HG03139 (cell line): ENCODE results near the gene RIOX2.
"Not testable (repeated sequence)": the region's sequence is repeated elsewhere in the genome, so short reads cannot be mapped to it uniquely, and the experiment has no call there.

Experiments used
- ATAC-seq: cut with Tn5 transposase; IDR thresholded peaks from one replicate; pipeline ENCODE4 v1.9.1; 2021; ENCODE audit not compliant: unreplicated experiment

Gene RIOX2

GRCh38 chr3:97916576-97916975 lies 55.7 kb downstream of the RIOX2 start:
- no peak for ATAC-seq

GRCh38 chr3:97914388-97914787 lies 57.8 kb downstream of the RIOX2 start:
- ATAC-seq: no peak

- no peak for ATAC-seq
Observed at GRCh38 chr3:97911459-97911858, 60.8 kb downstream of the RIOX2 start.

DNA sequence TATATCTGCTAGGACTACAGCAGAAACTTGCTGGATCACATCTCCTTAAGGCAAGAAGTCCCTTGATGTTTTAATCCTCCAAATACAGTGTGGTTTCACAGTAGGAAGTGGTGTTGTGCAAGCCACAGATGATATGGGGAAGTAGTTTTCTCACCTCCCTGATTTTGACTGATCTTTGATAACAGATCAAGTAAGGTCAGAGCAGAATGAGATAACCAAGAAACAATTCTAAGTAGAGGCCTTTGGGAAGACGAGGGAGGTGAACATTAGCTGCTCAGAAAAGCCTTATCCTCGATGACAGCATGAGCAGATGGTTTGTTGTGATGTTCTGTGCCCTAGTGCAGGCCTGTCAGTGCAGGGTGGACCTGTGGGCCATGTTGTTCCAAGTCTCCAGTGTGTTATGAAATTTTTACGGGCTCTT lies 61.3 kb downstream of the RIOX2 start:
- ATAC-seq: no peak

DNA sequence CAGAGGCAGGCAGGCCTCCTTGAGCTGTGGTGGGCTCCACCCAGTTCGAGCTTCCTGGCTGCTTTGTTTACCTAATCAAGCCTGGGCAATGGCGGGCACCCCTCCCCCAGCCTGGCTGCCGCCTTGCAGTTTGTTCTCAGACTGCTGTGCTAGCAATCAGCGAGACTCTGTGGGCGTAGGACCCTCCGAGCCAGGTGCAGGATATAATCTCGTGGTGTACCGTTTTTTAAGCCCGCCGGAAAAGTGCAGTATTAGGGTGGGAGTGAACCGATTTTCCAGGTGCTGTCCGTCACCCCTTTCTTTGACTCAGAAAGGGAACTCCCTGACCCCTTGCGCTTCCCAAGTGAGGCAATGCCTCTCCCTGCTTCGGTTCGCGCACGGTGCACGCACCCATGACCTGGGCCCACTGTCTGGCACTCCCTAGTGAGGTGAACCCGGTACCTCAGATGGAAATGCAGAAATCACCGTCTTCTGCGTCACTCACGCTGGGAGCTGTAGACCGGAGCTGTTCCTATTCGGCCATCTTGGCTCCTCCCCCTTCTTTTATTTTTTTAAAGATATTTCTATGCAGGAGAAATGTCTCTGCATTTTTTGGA lies 61.9 kb downstream of the RIOX2 start:
- not testable (repeated sequence) for ATAC-seq

DNA sequence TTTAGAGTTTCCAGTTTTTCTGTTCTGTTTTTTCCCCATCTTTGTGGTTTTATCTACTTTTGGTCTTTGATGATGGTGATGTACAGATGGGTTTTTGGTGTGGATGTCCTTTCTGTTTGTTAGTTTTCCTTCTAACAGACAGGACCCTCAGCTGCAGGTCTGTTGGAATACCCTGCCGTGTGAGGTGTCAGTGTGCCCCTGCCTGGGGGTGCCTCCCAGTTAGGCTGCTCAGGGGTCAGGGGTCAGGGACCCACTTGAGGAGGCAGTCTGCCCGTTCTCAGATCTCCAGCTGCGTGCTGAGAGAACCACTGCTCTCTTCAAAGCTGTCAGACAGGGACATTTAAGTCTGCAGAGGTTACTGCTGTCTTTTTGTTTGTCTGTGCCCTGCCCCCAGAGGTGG lies 62.4 kb downstream of the RIOX2 start:
- ATAC-seq: not testable (repeated sequence)

DNA sequence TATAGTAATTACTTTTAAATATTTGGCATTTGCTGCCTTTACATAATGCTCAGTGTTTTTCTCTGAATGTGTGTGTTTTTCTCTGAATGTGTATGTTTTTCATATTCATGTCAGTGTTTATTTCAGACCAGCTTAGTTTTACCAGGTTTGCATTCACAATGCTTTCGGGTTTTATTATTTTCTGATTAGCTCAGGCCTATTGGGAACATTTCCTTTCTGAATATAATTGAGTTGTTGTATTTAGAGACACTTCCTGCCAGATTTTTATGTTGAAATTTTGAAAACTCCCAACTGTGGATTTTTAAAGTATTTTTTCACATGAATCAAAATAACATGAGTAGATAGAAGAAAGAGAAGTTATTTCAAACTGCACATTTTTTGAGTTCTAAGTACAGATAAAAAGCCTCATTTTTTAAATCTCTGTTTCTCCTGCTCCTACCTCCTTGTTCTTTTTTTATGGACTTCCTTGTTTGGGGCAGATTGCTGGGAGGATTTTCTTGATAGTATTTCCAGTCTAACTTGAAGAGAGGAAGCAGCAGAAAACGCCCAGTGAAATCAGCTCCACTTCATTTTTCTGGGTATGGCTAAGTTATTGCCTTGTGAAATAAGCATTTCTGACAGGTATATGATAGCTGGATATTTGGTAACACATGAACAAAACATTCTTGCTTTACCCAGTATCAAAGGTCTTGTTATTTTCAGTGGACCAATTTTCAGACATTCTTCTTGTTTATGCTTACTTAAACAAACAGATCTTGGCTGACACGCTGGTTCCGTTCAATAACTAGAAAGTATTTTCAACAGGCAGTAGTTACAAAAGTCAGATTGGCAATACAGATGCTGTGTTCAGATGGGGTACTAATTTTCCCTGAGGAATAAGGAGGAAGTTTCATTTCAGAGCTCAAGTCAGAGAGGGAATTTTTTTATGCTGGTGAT lies 70.7 kb downstream of the RIOX2 start:
- ATAC-seq: no peak

GRCh38 chr3:97899331-97899730 lies 72.9 kb downstream of the RIOX2 start:
- no peak for ATAC-seq

DNA sequence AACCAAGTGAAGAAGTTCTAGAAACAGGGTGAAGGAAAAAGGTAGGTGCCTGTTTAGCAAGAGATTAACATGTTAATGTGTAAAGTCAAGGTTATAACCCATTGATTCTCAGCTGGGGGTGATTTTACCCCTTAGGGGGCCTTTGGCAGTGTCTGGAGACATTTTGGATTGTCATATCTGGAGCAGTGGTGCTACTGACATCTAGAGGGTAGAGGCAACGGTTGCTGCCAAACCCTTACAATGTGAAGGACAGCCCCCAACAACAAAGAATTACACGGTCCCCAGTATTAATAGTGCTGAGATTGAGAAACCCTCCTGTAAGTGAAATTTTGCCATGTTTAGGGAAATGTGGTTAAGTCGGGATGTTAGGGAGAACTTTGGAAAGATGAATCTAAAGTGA lies 75.7 kb downstream of the RIOX2 start:
- no peak for ATAC-seq

- ATAC-seq: no peak
Observed at GRCh38 chr3:97896129-97896528, 76.1 kb downstream of the RIOX2 start.

DNA sequence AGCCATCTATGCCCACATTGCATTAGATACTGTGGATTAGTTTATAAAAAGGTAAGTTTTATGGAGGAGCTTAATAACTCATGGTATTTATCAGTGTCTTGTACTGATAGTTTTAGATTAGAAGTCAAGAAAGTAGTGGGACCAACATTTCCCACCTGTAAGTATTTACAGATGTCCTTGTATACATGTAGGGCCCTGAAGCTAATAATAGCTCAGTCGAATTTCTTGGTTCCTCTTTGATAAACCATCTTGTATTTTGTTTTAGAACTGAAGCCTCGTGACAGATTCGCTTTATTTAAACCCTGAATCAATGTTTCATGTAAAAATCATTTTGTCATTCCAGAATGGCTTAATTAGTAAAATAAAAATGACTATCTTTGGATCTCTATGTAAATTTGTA lies 77.0 kb downstream of the RIOX2 start:
- ATAC-seq: peak; percentile 78

DNA sequence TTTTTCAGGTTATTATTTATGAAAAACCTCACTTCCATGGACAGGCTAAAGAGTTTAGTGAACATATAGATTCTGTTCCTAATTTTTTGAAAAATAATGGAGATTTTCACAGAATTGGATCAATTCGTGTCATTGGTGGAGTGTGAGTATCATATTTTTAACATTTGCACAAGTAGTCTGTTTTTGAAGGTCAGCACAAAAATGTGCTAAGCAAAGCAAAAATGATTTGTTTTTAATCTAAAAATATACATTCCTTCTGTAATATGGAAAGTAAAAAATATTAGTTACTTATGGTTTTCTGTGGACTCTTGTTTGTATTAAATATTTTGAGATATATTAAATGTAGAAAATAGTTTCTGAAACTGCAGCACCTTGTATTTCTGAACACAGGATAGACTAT lies 79.4 kb downstream of the RIOX2 start:
- no peak for ATAC-seq
